Measurements from ENCODE around the gene MIGA2.

Gene MIGA2

GRCh38 chr9:129081388-129081904 lies 45.0 kb downstream of the MIGA2 start:
- peaks cover 7% of the 10 kb centered on the region for H3K36me3 ChIP-seq (ENCODE audit: control insufficient read depth, insufficient read depth, low read length)
- H3K27me3 ChIP-seq (ENCODE audit: control insufficient read depth, insufficient read depth, low read length): no peaks in the 10 kb centered on the region
- peak overlapping the region; percentile 73 for H3K9ac ChIP-seq (ENCODE audit: low read length)
- H3K4me3 ChIP-seq (ENCODE audit: low read length): peak overlapping the region; percentile 80
- no peaks in the 10 kb centered on the region for H3K9me3 ChIP-seq (ENCODE audit: control insufficient read depth, low read length)
- peaks cover 57% of the 10 kb centered on the region for H3K4me1 ChIP-seq (ENCODE audit: control insufficient read depth, insufficient read depth, low read length)

- Histone ChIP-seq H3K27me3 (ENCODE audit: control insufficient read depth, insufficient read depth, low read length) (no peaks in the 10 kb centered on the region), H3K9me3 (ENCODE audit: control insufficient read depth, low read length) (no peaks in the 10 kb centered on the region), H3K36me3 (ENCODE audit: control insufficient read depth, insufficient read depth, low read length) (peaks cover 11% of the 10 kb centered on the region), H3K4me3 (ENCODE audit: low read length) (no peak overlapping the region), H3K9ac (ENCODE audit: low read length) (no peak overlapping the region), H3K4me1 (ENCODE audit: control insufficient read depth, insufficient read depth, low read length) (peaks cover 34% of the 10 kb centered on the region)
These were observed 47.7 kb downstream of the MIGA2 start for GRCh38 chr9:129084087-129084486.

GRCh38 chr9:129089246-129089645 lies 52.8 kb downstream of the MIGA2 start:
- no peaks in the 10 kb centered on the region for H3K9me3 ChIP-seq (ENCODE audit: control insufficient read depth, low read length)
- H3K36me3 ChIP-seq (ENCODE audit: control insufficient read depth, insufficient read depth, low read length): peaks cover 15% of the 10 kb centered on the region
- H3K27me3 ChIP-seq (ENCODE audit: control insufficient read depth, insufficient read depth, low read length): no peaks in the 10 kb centered on the region
- H3K4me1 ChIP-seq (ENCODE audit: control insufficient read depth, insufficient read depth, low read length): peaks cover 2% of the 10 kb centered on the region
- no peak overlapping the region for H3K4me3 ChIP-seq (ENCODE audit: low read length)
- H3K9ac ChIP-seq (ENCODE audit: low read length): no peak overlapping the region

- Histone ChIP-seq H3K4me3 (ENCODE audit: low read length) (no peak overlapping the region), H3K4me1 (ENCODE audit: control insufficient read depth, insufficient read depth, low read length) (no peaks in the 10 kb centered on the region), H3K9me3 (ENCODE audit: control insufficient read depth, low read length) (no peaks in the 10 kb centered on the region), H3K36me3 (ENCODE audit: control insufficient read depth, insufficient read depth, low read length) (peaks cover 5% of the 10 kb centered on the region), H3K27me3 (ENCODE audit: control insufficient read depth, insufficient read depth, low read length) (no peaks in the 10 kb centered on the region), H3K9ac (ENCODE audit: low read length) (no peak overlapping the region)
These were observed 57.4 kb downstream of the MIGA2 start for GRCh38 chr9:129093602-129094386.

- no peaks in the 10 kb centered on the region for H3K4me1 ChIP-seq (ENCODE audit: control insufficient read depth, insufficient read depth, low read length)
- no peak overlapping the region for H3K4me3 ChIP-seq (ENCODE audit: low read length)
- no peaks in the 10 kb centered on the region for H3K9me3 ChIP-seq (ENCODE audit: control insufficient read depth, low read length)
- H3K36me3 ChIP-seq (ENCODE audit: control insufficient read depth, insufficient read depth, low read length): peaks cover 3% of the 10 kb centered on the region
- no peaks in the 10 kb centered on the region for H3K27me3 ChIP-seq (ENCODE audit: control insufficient read depth, insufficient read depth, low read length)
- no peak overlapping the region for H3K9ac ChIP-seq (ENCODE audit: low read length)
These were observed 58.2 kb downstream of the MIGA2 start for GRCh38 chr9:129094387-129095169.

GRCh38 chr9:129095170-129095667 lies 58.8 kb downstream of the MIGA2 start:
- no peak overlapping the region for H3K9ac ChIP-seq (ENCODE audit: low read length)
- H3K27me3 ChIP-seq (ENCODE audit: control insufficient read depth, insufficient read depth, low read length): no peaks in the 10 kb centered on the region
- H3K9me3 ChIP-seq (ENCODE audit: control insufficient read depth, low read length): no peaks in the 10 kb centered on the region
- H3K4me1 ChIP-seq (ENCODE audit: control insufficient read depth, insufficient read depth, low read length): no peaks in the 10 kb centered on the region
- no peaks in the 10 kb centered on the region for H3K36me3 ChIP-seq (ENCODE audit: control insufficient read depth, insufficient read depth, low read length)
- no peak overlapping the region for H3K4me3 ChIP-seq (ENCODE audit: low read length)

- H3K4me3 ChIP-seq (ENCODE audit: low read length): no peak overlapping the region
- H3K27me3 ChIP-seq (ENCODE audit: control insufficient read depth, insufficient read depth, low read length): no peaks in the 10 kb centered on the region
- no peaks in the 10 kb centered on the region for H3K36me3 ChIP-seq (ENCODE audit: control insufficient read depth, insufficient read depth, low read length)
- no peaks in the 10 kb centered on the region for H3K9me3 ChIP-seq (ENCODE audit: control insufficient read depth, low read length)
- no peaks in the 10 kb centered on the region for H3K4me1 ChIP-seq (ENCODE audit: control insufficient read depth, insufficient read depth, low read length)
- no peak overlapping the region for H3K9ac ChIP-seq (ENCODE audit: low read length)
These were observed 59.5 kb downstream of the MIGA2 start for GRCh38 chr9:129095908-129096307.

- no peak overlapping the region for H3K4me3 ChIP-seq (ENCODE audit: low read length)
- peaks cover 3% of the 10 kb centered on the region for H3K4me1 ChIP-seq (ENCODE audit: control insufficient read depth, insufficient read depth, low read length)
- H3K27me3 ChIP-seq (ENCODE audit: control insufficient read depth, insufficient read depth, low read length): no peaks in the 10 kb centered on the region
- H3K36me3 ChIP-seq (ENCODE audit: control insufficient read depth, insufficient read depth, low read length): no peaks in the 10 kb centered on the region
- no peaks in the 10 kb centered on the region for H3K9me3 ChIP-seq (ENCODE audit: control insufficient read depth, low read length)
- no peak overlapping the region for H3K9ac ChIP-seq (ENCODE audit: low read length)
These were observed 61.4 kb downstream of the MIGA2 start for GRCh38 chr9:129097671-129098306.

GRCh38 chr9:129098328-129098727 lies 61.9 kb downstream of the MIGA2 start:
- peaks cover 8% of the 10 kb centered on the region for H3K4me1 ChIP-seq (ENCODE audit: control insufficient read depth, insufficient read depth, low read length)
- H3K9me3 ChIP-seq (ENCODE audit: control insufficient read depth, low read length): no peaks in the 10 kb centered on the region
- no peaks in the 10 kb centered on the region for H3K36me3 ChIP-seq (ENCODE audit: control insufficient read depth, insufficient read depth, low read length)
- no peaks in the 10 kb centered on the region for H3K27me3 ChIP-seq (ENCODE audit: control insufficient read depth, insufficient read depth, low read length)
- H3K9ac ChIP-seq (ENCODE audit: low read length): no peak overlapping the region
- H3K4me3 ChIP-seq (ENCODE audit: low read length): no peak overlapping the region

- H3K9ac ChIP-seq (ENCODE audit: low read length): no peak overlapping the region
- no peaks in the 10 kb centered on the region for H3K36me3 ChIP-seq (ENCODE audit: control insufficient read depth, insufficient read depth, low read length)
- peaks cover 14% of the 10 kb centered on the region for H3K4me1 ChIP-seq (ENCODE audit: control insufficient read depth, insufficient read depth, low read length)
- no peaks in the 10 kb centered on the region for H3K9me3 ChIP-seq (ENCODE audit: control insufficient read depth, low read length)
- H3K4me3 ChIP-seq (ENCODE audit: low read length): no peak overlapping the region
- H3K27me3 ChIP-seq (ENCODE audit: control insufficient read depth, insufficient read depth, low read length): no peaks in the 10 kb centered on the region
These were observed 64.2 kb downstream of the MIGA2 start for GRCh38 chr9:129100383-129101169.

GRCh38 chr9:129101279-129101678 lies 64.9 kb downstream of the MIGA2 start:
- no peaks in the 10 kb centered on the region for H3K9me3 ChIP-seq (ENCODE audit: control insufficient read depth, low read length)
- H3K4me3 ChIP-seq (ENCODE audit: low read length): no peak overlapping the region
- no peaks in the 10 kb centered on the region for H3K36me3 ChIP-seq (ENCODE audit: control insufficient read depth, insufficient read depth, low read length)

More at GRCh38 chr9:129101279-129101678, 64.9 kb downstream of the MIGA2 start:
- Histone ChIP-seq H3K4me1 (ENCODE audit: control insufficient read depth, insufficient read depth, low read length) (peaks cover 14% of the 10 kb centered on the region), H3K9ac (ENCODE audit: low read length) (no peak overlapping the region), H3K27me3 (ENCODE audit: control insufficient read depth, insufficient read depth, low read length) (no peaks in the 10 kb centered on the region)
